NCI-H1694 treated with DMSO at 0.1 percent for 48 hours (cell line): Measurements from ENCODE around the gene MS4A13.
"Not testable (repeated sequence)": the region's sequence is repeated elsewhere in the genome, so short reads cannot be mapped to it uniquely, and the experiment has no call there.

ENCODE experiments used
- DNase-seq: peaks from one replicate; lab custom pipeline; 2025; lab: John Stamatoyannopoulos, UW

MS4A13 gene

GRCh38 chr11:60530454-60531100, 15.4 kb downstream of the MS4A13 start:
- no peak for DNase-seq

- DNase-seq: not testable (repeated sequence)
These were observed 17.2 kb downstream of the MS4A13 start for GRCh38 chr11:60532383-60532782.

GRCh38 chr11:60538627-60539026, 23.4 kb downstream of the MS4A13 start:
- DNase-seq: not testable (repeated sequence)

- no peak for DNase-seq
These were observed 28.9 kb downstream of the MS4A13 start for GRCh38 chr11:60544077-60544476.

GRCh38 chr11:60561254-60561653, 46.1 kb downstream of the MS4A13 start:
- no peak for DNase-seq

GRCh38 chr11:60563553-60564235, 48.5 kb downstream of the MS4A13 start:
- DNase-seq: no peak

GRCh38 chr11:60566776-60567175, 51.6 kb downstream of the MS4A13 start:
- DNase-seq: no peak

- DNase-seq: no peak
These were observed 55.8 kb downstream of the MS4A13 start for GRCh38 chr11:60570970-60571369.

GRCh38 chr11:60589611-60590010, 74.4 kb downstream of the MS4A13 start:
- no peak for DNase-seq
